Endodermal cell (in vitro differentiated cells): Measurements from ENCODE around the gene C5orf34. TPM values are rescaled to one million over a fixed set of nuclear protein-coding genes. Genes with fewer than 3 reads are reported as not detected.
A peak's percentile ranks its signal among the peaks of the same experiment; 100 is the strongest.
"Not testable (repeated sequence)": the region's sequence is repeated elsewhere in the genome, so short reads cannot be mapped to it uniquely, and the experiment has no call there.

Experiments
- DNase-seq: peaks from one replicate; pipeline ENCODE4 v3.0.0-alpha.2; 2017
- H3K27ac ChIP-seq: 2 replicates; pipeline ENCODE4 v1.5.1; 2013; ENCODE audit warnings: mild to moderate bottlenecking, low read depth, low read length, moderate library complexity
- H3K27me3 ChIP-seq: 2 replicates; pipeline ENCODE4 v1.6.1; 2013; ENCODE audit warnings: mild to moderate bottlenecking, low read length, moderate library complexity; ENCODE audit not compliant: insufficient read depth, control insufficient read depth, poor library complexity, severe bottlenecking
- H3K36me3 ChIP-seq: 2 replicates; pipeline ENCODE4 v1.7.0; 2013; ENCODE audit warnings: mild to moderate bottlenecking, low read length, moderate library complexity; ENCODE audit not compliant: control insufficient read depth, insufficient read depth
- H3K4me1 ChIP-seq: one replicate; pipeline ENCODE4 v1.7.0; 2013; ENCODE audit warnings: low read length; ENCODE audit not compliant: control insufficient read depth, insufficient read depth
- H3K4me3 ChIP-seq: 2 replicates; pipeline ENCODE4 v1.5.1; 2013; ENCODE audit warnings: mild to moderate bottlenecking, low read length, moderate library complexity
- H3K9ac ChIP-seq: 2 replicates; pipeline ENCODE4 v1.6.1; 2013; ENCODE audit warnings: mild to moderate bottlenecking, low read length, moderate library complexity; ENCODE audit not compliant: poor library complexity, severe bottlenecking; ENCODE audit errors: extremely low read depth
- H3K9me3 ChIP-seq: 2 replicates; pipeline ENCODE4 v1.6.1; 2013; ENCODE audit warnings: mild to moderate bottlenecking, low read length, moderate library complexity; ENCODE audit not compliant: control insufficient read depth
- H3K27ac Mint-ChIP-seq: 2 replicates; pipeline ENCODE4 v1.8.0; 2020; ENCODE audit warnings: mixed read lengths
- H3K27me3 Mint-ChIP-seq: 2 replicates; pipeline ENCODE4 v1.8.0; 2021; ENCODE audit warnings: mild to moderate bottlenecking, mixed read lengths; ENCODE audit not compliant: insufficient read depth
- H3K36me3 Mint-ChIP-seq: 2 replicates; pipeline ENCODE4 v1.8.0; 2020; ENCODE audit warnings: low read depth, mixed read lengths
- H3K4me1 Mint-ChIP-seq: 2 replicates; pipeline ENCODE4 v1.8.0; 2020; ENCODE audit warnings: mixed read lengths
- H3K4me3 Mint-ChIP-seq: 2 replicates; pipeline ENCODE4 v1.8.0; 2020; ENCODE audit warnings: mild to moderate bottlenecking, moderate library complexity, mixed read lengths
- H3K9me3 Mint-ChIP-seq: 2 replicates; pipeline ENCODE4 v1.8.0; 2020; ENCODE audit warnings: mild to moderate bottlenecking, mixed read lengths
- WGBS, 2 experiments: methylation state at CpG; one replicate each; pipeline versions ENCODE4 v1.1.5 to v1.1.7; 2013; ENCODE audit warnings: missing lambda C conversion rate in 2 of 2, mixed read lengths in 1 of 2; ENCODE audit not compliant: insufficient coverage in 1 of 2, insufficient read length in 1 of 2; 5-methylcytosine and 5-hydroxymethylcytosine counted together
- total RNA-seq, 2 donors: library from RNA; stranded (reverse); fragmentation: NEBNext Ultra II Directional in 1 of 2; extraction: Animal tissue kit (Norgen Biotek cat#: 25700) in 1 of 2; gene quantifications; 2 replicates in 1 of 2; 3 replicates in 1 of 2; pipeline ENCODE4 v1.2.1, GENCODE V29; 2021
- TF ChIP-seq, protein P1 (sequence below): fragments of 200-600 bp; sonication (generic); conservative IDR thresholded peaks from 2 replicates; pipeline ENCODE4 v1.5.0; 2021; ENCODE audit warnings: antibody characterized with exemption, mild to moderate bottlenecking

Gene C5orf34
- total RNA-seq, 2 donors from 2014 or later = 7.4 to 13.0 TPM

DNA sequence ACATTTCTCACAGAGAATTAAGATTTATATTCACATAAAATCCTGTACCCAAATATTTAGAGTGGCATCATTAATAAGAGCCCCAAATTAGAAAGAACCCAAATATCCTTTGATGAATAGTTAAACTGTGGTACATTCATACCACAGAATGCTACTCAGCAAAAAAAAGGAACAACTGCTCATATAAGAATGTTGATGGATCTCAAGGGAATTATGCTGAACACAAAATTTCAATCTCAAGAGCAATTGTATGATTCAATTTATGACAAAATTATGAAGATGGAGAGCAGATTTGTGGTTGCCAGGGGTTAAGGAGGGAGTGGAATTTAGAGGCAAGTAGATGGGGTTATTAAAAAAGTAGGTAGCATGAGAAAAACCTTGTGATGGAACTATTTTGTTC is 46.4 kb upstream of the C5orf34 start:
- Histone ChIP-seq H3K4me1 (no peaks in the 10 kb centered on the region), H3K4me3 (no peak overlapping the region), H3K9me3 (no peaks in the 10 kb centered on the region), H3K36me3 (no peaks in the 10 kb centered on the region), H3K27ac (no peak overlapping the region), H3K9ac (no peak overlapping the region), H3K27me3 (no peaks in the 10 kb centered on the region)
- no peak for DNase-seq
- TF ChIP-seq, protein P1, sequence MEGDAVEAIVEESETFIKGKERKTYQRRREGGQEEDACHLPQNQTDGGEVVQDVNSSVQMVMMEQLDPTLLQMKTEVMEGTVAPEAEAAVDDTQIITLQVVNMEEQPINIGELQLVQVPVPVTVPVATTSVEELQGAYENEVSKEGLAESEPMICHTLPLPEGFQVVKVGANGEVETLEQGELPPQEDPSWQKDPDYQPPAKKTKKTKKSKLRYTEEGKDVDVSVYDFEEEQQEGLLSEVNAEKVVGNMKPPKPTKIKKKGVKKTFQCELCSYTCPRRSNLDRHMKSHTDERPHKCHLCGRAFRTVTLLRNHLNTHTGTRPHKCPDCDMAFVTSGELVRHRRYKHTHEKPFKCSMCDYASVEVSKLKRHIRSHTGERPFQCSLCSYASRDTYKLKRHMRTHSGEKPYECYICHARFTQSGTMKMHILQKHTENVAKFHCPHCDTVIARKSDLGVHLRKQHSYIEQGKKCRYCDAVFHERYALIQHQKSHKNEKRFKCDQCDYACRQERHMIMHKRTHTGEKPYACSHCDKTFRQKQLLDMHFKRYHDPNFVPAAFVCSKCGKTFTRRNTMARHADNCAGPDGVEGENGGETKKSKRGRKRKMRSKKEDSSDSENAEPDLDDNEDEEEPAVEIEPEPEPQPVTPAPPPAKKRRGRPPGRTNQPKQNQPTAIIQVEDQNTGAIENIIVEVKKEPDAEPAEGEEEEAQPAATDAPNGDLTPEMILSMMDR = no peak
- Mint-ChIP-seq H3K9me3 (no peaks in the 10 kb centered on the region), H3K36me3 (no peaks in the 10 kb centered on the region), H3K4me1 (peaks cover 5% of the 10 kb centered on the region), H3K27me3 (no peaks in the 10 kb centered on the region), H3K27ac (no peak overlapping the region), H3K4me3 (no peak overlapping the region)

GRCh38 chr5:43560128-43560527 is 45.2 kb upstream of the C5orf34 start:
- DNase-seq = no peak
- TF ChIP-seq, protein P1 = no peak
- Mint-ChIP-seq H3K27ac (no peak overlapping the region), H3K36me3 (peaks cover 6% of the 10 kb centered on the region), H3K27me3 (no peaks in the 10 kb centered on the region), H3K9me3 (no peaks in the 10 kb centered on the region), H3K4me3 (no peak overlapping the region), H3K4me1 (peaks cover 8% of the 10 kb centered on the region)
- Histone ChIP-seq H3K36me3 (peaks cover 4% of the 10 kb centered on the region), H3K27ac (no peak overlapping the region), H3K4me3 (no peak overlapping the region), H3K9me3 (no peaks in the 10 kb centered on the region), H3K27me3 (no peaks in the 10 kb centered on the region), H3K4me1 (no peaks in the 10 kb centered on the region), H3K9ac (no peak overlapping the region)
- 70 to 88% methylated on average over 2 of the region's 2 CpGs for WGBS, 2 experiments

GRCh38 chr5:43556857-43557542 is 42.1 kb upstream of the C5orf34 start, which contains the start of gene PAIP1:
Gene PAIP1 (minus strand): TSS chr5:43557077. CDS start chr5:43556846, 231 bp downstream.
- TF ChIP-seq, protein P1 = peak; percentile 70
- H3K36me3 Mint-ChIP-seq = peaks cover 8% of the 10 kb centered on the region
- peaks cover 30% of the 10 kb centered on the region for H3K36me3 ChIP-seq
- H3K9me3 Mint-ChIP-seq = no peaks in the 10 kb centered on the region
- H3K4me1 ChIP-seq = peaks cover 6% of the 10 kb centered on the region
- peak within 1 kb of the TSS; percentile 98 for H3K4me3 ChIP-seq
- DNase-seq = peak; percentile 93
- no peaks in the 10 kb centered on the region for H3K27me3 ChIP-seq
- no peaks in the 10 kb centered on the region for H3K9me3 ChIP-seq
- H3K27ac Mint-ChIP-seq = peak within 1 kb of the TSS; percentile 98
- no peaks in the 10 kb centered on the region for H3K27me3 Mint-ChIP-seq
- H3K4me1 Mint-ChIP-seq = peaks cover 11% of the 10 kb centered on the region
- H3K4me3 Mint-ChIP-seq = no peak within 1 kb of the TSS
- peak within 1 kb of the TSS; percentile 96 for H3K27ac ChIP-seq
- peak within 1 kb of the TSS; percentile 98 for H3K9ac ChIP-seq
- 1 to 3% methylated on average over 11 to 79 of the region's 79 CpGs for WGBS, 2 experiments

GRCh38 chr5:43556607-43556856 is 41.6 kb upstream of the C5orf34 start:
- H3K36me3 Mint-ChIP-seq, H3K27me3 Mint-ChIP-seq, H3K4me3 Mint-ChIP-seq, H3K27me3 ChIP-seq, H3K27ac Mint-ChIP-seq, H3K9me3 ChIP-seq, H3K4me1 ChIP-seq, DNase-seq, H3K9me3 Mint-ChIP-seq: not testable (repeated sequence)
- H3K27ac ChIP-seq = peak overlapping the region; percentile 96
- peak overlapping the region; percentile 98 for H3K4me3 ChIP-seq
- peaks cover 35% of the 10 kb centered on the region for H3K36me3 ChIP-seq
- peak overlapping the region; percentile 98 for H3K9ac ChIP-seq
- H3K4me1 Mint-ChIP-seq = peaks cover 11% of the 10 kb centered on the region
- WGBS, 2 experiments = 0% methylated on average over 6 to 27 of the region's 30 CpGs
